DOHH2 (cell line): ENCODE results near the gene TBCE.

Experiments
- H3F3A ChIP-seq: fragments of 200-600 bp; sonication (generic), shearing (Covaris generic); 2 replicates; pipeline ENCODE4 v1.6.0; 2016; ENCODE audit warnings: antibody characterized with exemption, mild to moderate bottlenecking; ENCODE audit not compliant: control insufficient read depth, insufficient read depth
- H3K27ac ChIP-seq: fragments of 200-600 bp; sonication (generic); 2 replicates; pipeline ENCODE4 v1.5.1; 2014; ENCODE audit warnings: low read depth, mild to moderate bottlenecking, low read length, moderate library complexity
- H3K27me3 ChIP-seq: fragments of 200-600 bp; sonication (generic); 2 replicates; pipeline ENCODE4 v1.6.1; 2014; ENCODE audit warnings: mild to moderate bottlenecking, low read length, mixed read lengths; ENCODE audit not compliant: control insufficient read depth
- H3K36me3 ChIP-seq: fragments of 200-600 bp; sonication (generic); 2 replicates; pipeline ENCODE4 v1.6.1; 2014; ENCODE audit warnings: mild to moderate bottlenecking, low read length, moderate library complexity, mixed read lengths; ENCODE audit not compliant: control insufficient read depth
- H3K4me1 ChIP-seq: fragments of 200-600 bp; sonication (generic); 2 replicates; pipeline ENCODE4 v1.6.1; 2014; ENCODE audit warnings: mild to moderate bottlenecking, low read length, mixed read lengths; ENCODE audit not compliant: control insufficient read depth
- H3K4me2 ChIP-seq: fragments of 200-600 bp; sonication (generic); 2 replicates; pipeline ENCODE4 v1.6.0; 2014; ENCODE audit warnings: mild to moderate bottlenecking, low read length, moderate library complexity
- H3K4me3 ChIP-seq: fragments of 200-600 bp; sonication (generic); 2 replicates; pipeline ENCODE4 v1.5.1; 2014; ENCODE audit warnings: mild to moderate bottlenecking, low read length, mixed read lengths
- H3K79me2 ChIP-seq: fragments of 200-600 bp; sonication (generic); 2 replicates; pipeline ENCODE4 v1.6.1; 2014; ENCODE audit warnings: mild to moderate bottlenecking, low read length, mixed read lengths; ENCODE audit not compliant: control insufficient read depth
- H3K9me2 ChIP-seq: fragments of 200-600 bp; sonication (generic); replicated peaks from 2 replicates; pipeline ENCODE4 v1.6.1; 2014; ENCODE audit warnings: mild to moderate bottlenecking, low read length, mixed read lengths; ENCODE audit not compliant: control insufficient read depth
- H3K9me3 ChIP-seq: fragments of 200-600 bp; sonication (generic); 2 replicates; pipeline ENCODE4 v1.6.1; 2014; ENCODE audit warnings: antibody characterized with exemption, low read length, mixed read lengths; ENCODE audit not compliant: control insufficient read depth, insufficient read depth
- H4K20me1 ChIP-seq: fragments of 200-600 bp; sonication (generic); 2 replicates; pipeline ENCODE4 v1.6.0; 2014; ENCODE audit warnings: low read depth, mild to moderate bottlenecking, antibody characterized with exemption, low read length, moderate library complexity; ENCODE audit not compliant: control insufficient read depth, insufficient read depth
- EZH2phosphoT487 ChIP-seq: fragments of 200-600 bp; sonication (generic); IDR thresholded peaks from 2 replicates; pipeline ENCODE4 v1.6.1; 2017; ENCODE audit warnings: borderline replicate concordance, mild to moderate bottlenecking, antibody characterized with exemption, low read length, moderate library complexity, mixed read lengths
- TF ChIP-seq, protein P1 (sequence below): fragments of 200-600 bp; sonication (generic); IDR thresholded peaks from one replicate; pipeline ENCODE4 v1.5.1; 2014; ENCODE audit warnings: antibody characterized with exemption, mild to moderate bottlenecking, low read depth, low read length; ENCODE audit not compliant: poor library complexity, severe bottlenecking

Gene TBCE

DNA sequence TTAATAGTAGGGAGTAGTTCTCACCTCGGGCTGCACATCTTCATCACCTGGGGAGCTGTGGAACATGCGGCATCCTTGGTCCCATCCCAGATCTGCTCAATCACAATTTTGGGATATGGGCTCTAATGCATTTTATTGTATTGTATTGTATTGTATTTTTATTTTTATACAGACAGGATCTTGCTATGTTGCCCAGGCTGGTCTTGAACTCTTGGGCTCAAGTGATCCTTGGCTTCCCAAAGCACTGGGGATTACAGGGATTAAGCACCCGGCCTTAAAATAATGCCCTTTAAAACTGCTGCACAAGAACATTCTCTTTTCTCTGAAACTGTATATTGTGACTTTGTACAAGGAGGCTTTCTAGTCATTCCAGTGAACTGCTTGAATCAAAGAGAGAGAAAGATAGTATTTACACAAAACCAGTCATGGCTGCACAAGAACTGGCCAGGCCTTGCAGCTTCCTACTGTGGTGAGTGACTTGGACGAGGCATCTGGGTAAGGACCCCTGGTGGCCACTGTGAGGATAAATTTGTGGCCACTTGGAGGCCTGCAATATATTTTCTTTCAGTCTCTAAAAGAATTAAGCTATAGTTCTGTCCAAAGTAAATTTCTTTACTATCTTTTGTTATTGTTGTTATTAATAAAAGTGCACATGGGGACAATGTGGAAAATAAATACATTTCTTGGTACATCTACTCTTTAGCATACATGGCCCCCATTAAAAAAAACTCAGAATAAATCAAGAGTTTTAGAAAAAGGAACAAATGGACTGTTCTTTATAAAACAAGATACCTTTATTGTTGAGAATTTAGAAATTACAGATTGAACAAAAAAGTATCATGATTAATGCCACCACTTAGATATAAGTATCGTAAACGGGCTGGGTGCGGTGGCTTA is 48.0 kb downstream of the TBCE start:
- no peak overlapping the region for H3K4me2 ChIP-seq
- no peak overlapping the region for H3K4me3 ChIP-seq
- peaks cover 4% of the 10 kb centered on the region for H3K36me3 ChIP-seq
- no peaks in the 10 kb centered on the region for H3K9me3 ChIP-seq
- no peaks in the 10 kb centered on the region for H3K9me2 ChIP-seq
- H4K20me1 ChIP-seq, result no peaks in the 10 kb centered on the region
- H3F3A ChIP-seq, result no peaks in the 10 kb centered on the region; the same call in 1 of the 2 replicates
- no peak overlapping the region for H3K27ac ChIP-seq
- no peaks in the 10 kb centered on the region for H3K4me1 ChIP-seq
- TF ChIP-seq, protein P1, sequence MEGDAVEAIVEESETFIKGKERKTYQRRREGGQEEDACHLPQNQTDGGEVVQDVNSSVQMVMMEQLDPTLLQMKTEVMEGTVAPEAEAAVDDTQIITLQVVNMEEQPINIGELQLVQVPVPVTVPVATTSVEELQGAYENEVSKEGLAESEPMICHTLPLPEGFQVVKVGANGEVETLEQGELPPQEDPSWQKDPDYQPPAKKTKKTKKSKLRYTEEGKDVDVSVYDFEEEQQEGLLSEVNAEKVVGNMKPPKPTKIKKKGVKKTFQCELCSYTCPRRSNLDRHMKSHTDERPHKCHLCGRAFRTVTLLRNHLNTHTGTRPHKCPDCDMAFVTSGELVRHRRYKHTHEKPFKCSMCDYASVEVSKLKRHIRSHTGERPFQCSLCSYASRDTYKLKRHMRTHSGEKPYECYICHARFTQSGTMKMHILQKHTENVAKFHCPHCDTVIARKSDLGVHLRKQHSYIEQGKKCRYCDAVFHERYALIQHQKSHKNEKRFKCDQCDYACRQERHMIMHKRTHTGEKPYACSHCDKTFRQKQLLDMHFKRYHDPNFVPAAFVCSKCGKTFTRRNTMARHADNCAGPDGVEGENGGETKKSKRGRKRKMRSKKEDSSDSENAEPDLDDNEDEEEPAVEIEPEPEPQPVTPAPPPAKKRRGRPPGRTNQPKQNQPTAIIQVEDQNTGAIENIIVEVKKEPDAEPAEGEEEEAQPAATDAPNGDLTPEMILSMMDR, result peak; percentile 87
- no peak for TF ChIP-seq EZH2phosphoT487
- no peaks in the 10 kb centered on the region for H3K27me3 ChIP-seq
- H3K79me2 ChIP-seq, result no peaks in the 10 kb centered on the region

DNA sequence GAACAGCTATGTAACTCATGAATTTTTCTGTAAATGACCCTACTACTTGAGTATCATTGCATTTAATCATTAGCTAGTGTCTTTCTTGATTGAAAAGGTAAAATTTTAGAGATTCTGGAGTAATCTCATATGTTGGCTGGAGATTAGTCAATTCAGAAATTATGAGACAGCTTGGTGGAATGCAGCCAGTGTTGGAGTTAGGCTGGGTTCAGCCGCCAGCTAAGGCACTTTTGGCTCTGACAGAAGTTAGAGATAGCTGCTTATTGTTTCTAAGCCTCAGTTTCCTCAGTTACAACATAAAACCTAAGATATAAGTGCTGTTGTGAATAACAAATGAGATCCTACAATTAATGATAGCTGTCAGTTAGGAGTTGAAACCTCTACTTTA is 49.4 kb downstream of the TBCE start:
- no peaks in the 10 kb centered on the region for H3K79me2 ChIP-seq
- no peak overlapping the region for H3K4me3 ChIP-seq
- no peaks in the 10 kb centered on the region for H3K27me3 ChIP-seq
- no peaks in the 10 kb centered on the region for H3K4me1 ChIP-seq
- H3K36me3 ChIP-seq, result peaks cover 4% of the 10 kb centered on the region
- TF ChIP-seq, protein P1, result no peak
- no peak for TF ChIP-seq EZH2phosphoT487
- no peaks in the 10 kb centered on the region for H3F3A ChIP-seq
- H3K27ac ChIP-seq, result no peak overlapping the region
- no peaks in the 10 kb centered on the region for H3K9me2 ChIP-seq
- H3K9me3 ChIP-seq, result no peaks in the 10 kb centered on the region
- no peak overlapping the region for H3K4me2 ChIP-seq
- H4K20me1 ChIP-seq, result no peaks in the 10 kb centered on the region

- peaks cover 4% of the 10 kb centered on the region for H3K36me3 ChIP-seq
- no peak overlapping the region for H3K4me2 ChIP-seq
- H3F3A ChIP-seq, result no peaks in the 10 kb centered on the region
- H3K9me3 ChIP-seq, result no peaks in the 10 kb centered on the region
- no peak overlapping the region for H3K4me3 ChIP-seq
- TF ChIP-seq, protein P1, result peak; percentile 83
- TF ChIP-seq EZH2phosphoT487, result no peak
- no peaks in the 10 kb centered on the region for H3K9me2 ChIP-seq
- no peaks in the 10 kb centered on the region for H3K4me1 ChIP-seq
- no peaks in the 10 kb centered on the region for H3K79me2 ChIP-seq
- no peaks in the 10 kb centered on the region for H4K20me1 ChIP-seq
- no peak overlapping the region for H3K27ac ChIP-seq
- no peaks in the 10 kb centered on the region for H3K27me3 ChIP-seq
Observed at GRCh38 chr1:235417086-235417697, 50.0 kb downstream of the TBCE start.
